ENCODE data around the gene FAHD2A.

FAHD2A gene

DNA sequence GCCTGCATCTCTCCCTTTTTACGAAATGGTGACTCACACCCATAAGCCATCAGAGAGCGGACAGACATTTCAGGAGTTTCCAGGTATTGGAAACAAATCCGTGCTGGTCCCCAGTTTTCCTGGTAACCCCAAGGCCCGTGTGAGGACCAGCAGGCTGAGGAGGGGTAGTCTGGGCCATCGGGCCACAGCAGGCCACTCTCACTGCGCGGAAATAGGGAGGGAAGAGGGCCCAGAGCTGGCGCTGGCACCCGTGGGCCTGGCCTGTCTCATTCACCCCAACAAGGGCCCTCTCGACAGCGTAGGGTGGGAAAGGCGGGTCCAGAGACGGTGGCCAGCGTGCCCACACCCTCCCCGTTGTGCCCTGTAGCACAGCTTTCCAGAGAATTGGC, 13.7 kb upstream of the FAHD2A start:
- Histone ChIP-seq H3K27ac (ENCODE audit: low read depth, low read length, poor library complexity, severe bottlenecking) (no peak overlapping the region), H4K20me1 (ENCODE audit: insufficient read depth, low read length) (no peaks in the 10 kb centered on the region), H3K4me3 (ENCODE audit: low read depth, low read length, poor library complexity, severe bottlenecking) (no peak overlapping the region), H3K4me2 (ENCODE audit: low read length) (no peak overlapping the region), H3K4me1 (ENCODE audit: insufficient read depth, low read length, severe bottlenecking) (no peaks in the 10 kb centered on the region), H3K9me2 (ENCODE audit: low read depth, low read length) (no peaks in the 10 kb centered on the region), H3F3A (ENCODE audit: insufficient read depth, low read length) (no peaks in the 10 kb centered on the region), H3K9me3 (ENCODE audit: low read length) (no peaks in the 10 kb centered on the region), H3K27me3 (ENCODE audit: insufficient read depth, low read length) (no peaks in the 10 kb centered on the region), H3K79me2 (ENCODE audit: insufficient read depth, low read length) (no peaks in the 10 kb centered on the region), H2AFZ (ENCODE audit: low read length) (no peak overlapping the region), H3K9ac (ENCODE audit: low read length) (no peak overlapping the region), H3K36me3 (ENCODE audit: insufficient read depth, low read length) (no peaks in the 10 kb centered on the region)
- TF ChIP-seq EZH2 (IDR thresholded peaks at IDR 0.05; ENCODE audit: borderline replicate concordance, low read length) = no peak
- TF ChIP-seq, protein P1, sequence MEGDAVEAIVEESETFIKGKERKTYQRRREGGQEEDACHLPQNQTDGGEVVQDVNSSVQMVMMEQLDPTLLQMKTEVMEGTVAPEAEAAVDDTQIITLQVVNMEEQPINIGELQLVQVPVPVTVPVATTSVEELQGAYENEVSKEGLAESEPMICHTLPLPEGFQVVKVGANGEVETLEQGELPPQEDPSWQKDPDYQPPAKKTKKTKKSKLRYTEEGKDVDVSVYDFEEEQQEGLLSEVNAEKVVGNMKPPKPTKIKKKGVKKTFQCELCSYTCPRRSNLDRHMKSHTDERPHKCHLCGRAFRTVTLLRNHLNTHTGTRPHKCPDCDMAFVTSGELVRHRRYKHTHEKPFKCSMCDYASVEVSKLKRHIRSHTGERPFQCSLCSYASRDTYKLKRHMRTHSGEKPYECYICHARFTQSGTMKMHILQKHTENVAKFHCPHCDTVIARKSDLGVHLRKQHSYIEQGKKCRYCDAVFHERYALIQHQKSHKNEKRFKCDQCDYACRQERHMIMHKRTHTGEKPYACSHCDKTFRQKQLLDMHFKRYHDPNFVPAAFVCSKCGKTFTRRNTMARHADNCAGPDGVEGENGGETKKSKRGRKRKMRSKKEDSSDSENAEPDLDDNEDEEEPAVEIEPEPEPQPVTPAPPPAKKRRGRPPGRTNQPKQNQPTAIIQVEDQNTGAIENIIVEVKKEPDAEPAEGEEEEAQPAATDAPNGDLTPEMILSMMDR (IDR thresholded peaks at IDR 0.05; ENCODE audit: low read length) = no peak

DNA sequence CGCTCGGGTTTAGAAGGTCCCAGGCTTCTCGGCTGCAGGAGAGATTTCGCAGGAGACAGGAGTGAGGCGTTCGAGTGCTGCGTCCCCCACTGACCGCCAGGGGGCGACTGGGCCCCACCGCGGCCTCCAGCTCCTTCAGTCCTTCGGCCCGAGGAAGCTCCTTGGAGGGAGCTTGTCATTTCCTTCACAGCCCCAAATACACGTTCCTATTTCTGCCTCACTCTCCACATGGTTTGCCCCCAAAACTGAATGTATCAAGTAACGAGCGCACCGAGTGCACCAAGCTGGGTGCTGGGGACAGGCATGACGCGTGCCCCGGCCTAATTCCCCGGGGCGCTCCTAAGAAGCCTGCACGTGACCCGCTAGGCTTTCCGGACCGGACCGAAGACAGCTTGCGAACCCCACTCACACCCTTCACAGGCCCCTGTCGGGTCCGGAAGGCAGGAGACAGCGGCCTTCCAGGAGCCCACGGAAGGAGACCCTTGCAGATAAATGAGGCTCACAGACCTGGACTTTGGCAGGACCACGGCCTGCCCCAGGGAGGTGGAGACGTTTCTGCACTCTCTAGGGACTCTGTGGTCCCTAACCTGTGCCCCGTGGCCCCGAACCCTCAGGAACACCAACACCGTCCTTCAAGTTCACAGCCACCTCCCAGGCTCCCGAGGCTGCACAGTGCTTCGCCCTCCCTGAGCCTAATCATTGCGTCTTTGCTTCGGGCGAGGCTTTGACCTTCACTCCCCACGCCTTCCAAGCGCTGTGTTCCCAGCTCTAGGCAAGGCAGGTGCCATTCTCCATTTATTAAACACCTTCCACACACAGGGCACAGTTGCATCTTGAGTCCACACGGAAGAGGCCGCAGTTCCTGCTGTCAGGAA, 13.0 kb upstream of the FAHD2A start:
- Histone ChIP-seq H2AFZ (ENCODE audit: low read length) (no peak overlapping the region), H4K20me1 (ENCODE audit: insufficient read depth, low read length) (no peaks in the 10 kb centered on the region), H3K9me3 (ENCODE audit: low read length) (no peaks in the 10 kb centered on the region), H3K27ac (ENCODE audit: low read depth, low read length, poor library complexity, severe bottlenecking) (no peak overlapping the region), H3K79me2 (ENCODE audit: insufficient read depth, low read length) (no peaks in the 10 kb centered on the region), H3K4me1 (ENCODE audit: insufficient read depth, low read length, severe bottlenecking) (no peaks in the 10 kb centered on the region), H3K4me2 (ENCODE audit: low read length) (no peak overlapping the region), H3K36me3 (ENCODE audit: insufficient read depth, low read length) (no peaks in the 10 kb centered on the region), H3K9ac (ENCODE audit: low read length) (no peak overlapping the region), H3K4me3 (ENCODE audit: low read depth, low read length, poor library complexity, severe bottlenecking) (no peak overlapping the region), H3K9me2 (ENCODE audit: low read depth, low read length) (no peaks in the 10 kb centered on the region), H3F3A (ENCODE audit: insufficient read depth, low read length) (no peaks in the 10 kb centered on the region), H3K27me3 (ENCODE audit: insufficient read depth, low read length) (no peaks in the 10 kb centered on the region)
- TF ChIP-seq EZH2 (IDR thresholded peaks at IDR 0.05; ENCODE audit: borderline replicate concordance, low read length) = no peak
- TF ChIP-seq, protein P1 (IDR thresholded peaks at IDR 0.05; ENCODE audit: low read length) = peak; percentile 83

DNA sequence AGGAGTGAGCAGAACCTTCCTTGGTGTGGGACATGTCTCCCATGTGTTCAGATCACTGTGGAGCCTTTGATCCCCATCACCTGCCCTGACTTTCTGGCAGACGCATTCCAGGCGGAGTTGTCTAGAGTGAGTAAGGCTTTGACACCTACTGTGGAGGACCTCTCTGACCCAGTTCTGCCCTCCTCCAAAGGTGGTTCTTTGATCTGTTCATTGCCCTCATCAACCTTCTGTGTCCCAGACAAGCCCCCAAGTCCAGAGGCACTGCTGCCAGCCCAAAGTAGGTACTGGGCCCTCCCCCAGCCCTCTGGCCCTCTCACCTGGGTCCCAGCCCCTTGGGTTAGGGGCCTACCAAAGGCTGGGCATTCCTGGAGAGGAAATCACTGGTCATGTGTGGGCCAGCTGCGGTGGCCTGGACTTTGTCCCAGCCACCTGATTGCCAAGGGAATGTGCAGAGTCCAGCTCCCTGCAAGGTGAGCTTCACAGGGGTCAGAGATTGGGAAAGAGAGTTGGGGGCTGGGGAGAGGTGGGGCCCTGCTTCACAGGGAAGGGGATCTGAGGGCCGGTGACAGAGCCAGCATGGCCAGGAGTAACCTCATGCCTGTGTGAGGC, 12.1 kb upstream of the FAHD2A start:
- Histone ChIP-seq H3F3A (ENCODE audit: insufficient read depth, low read length) (no peaks in the 10 kb centered on the region), H3K9ac (ENCODE audit: low read length) (no peak overlapping the region), H3K9me3 (ENCODE audit: low read length) (no peaks in the 10 kb centered on the region), H3K9me2 (ENCODE audit: low read depth, low read length) (no peaks in the 10 kb centered on the region), H3K4me2 (ENCODE audit: low read length) (no peak overlapping the region), H3K27ac (ENCODE audit: low read depth, low read length, poor library complexity, severe bottlenecking) (no peak overlapping the region), H2AFZ (ENCODE audit: low read length) (no peak overlapping the region), H3K4me3 (ENCODE audit: low read depth, low read length, poor library complexity, severe bottlenecking) (no peak overlapping the region), H3K27me3 (ENCODE audit: insufficient read depth, low read length) (no peaks in the 10 kb centered on the region), H3K79me2 (ENCODE audit: insufficient read depth, low read length) (no peaks in the 10 kb centered on the region), H3K36me3 (ENCODE audit: insufficient read depth, low read length) (no peaks in the 10 kb centered on the region), H3K4me1 (ENCODE audit: insufficient read depth, low read length, severe bottlenecking) (no peaks in the 10 kb centered on the region), H4K20me1 (ENCODE audit: insufficient read depth, low read length) (no peaks in the 10 kb centered on the region)
- no peak for TF ChIP-seq EZH2 (IDR thresholded peaks at IDR 0.05; ENCODE audit: borderline replicate concordance, low read length)
- TF ChIP-seq, protein P1 (IDR thresholded peaks at IDR 0.05; ENCODE audit: low read length) = no peak
